Mucosa of gallbladder (tissue), 1 donor: Measurements from ENCODE around the gene E2F7. TPM values are rescaled to one million over a fixed set of nuclear protein-coding genes. Genes with fewer than 3 reads are reported as not detected.

ENCODE experiments used
- DNase-seq: peaks from one replicate; pipeline ENCODE4 v3.0.0-alpha.2; 2020; ENCODE audit warnings: low spot score
- total RNA-seq: library from RNA; stranded (reverse); gene quantifications from one replicate; pipeline ENCODE4 v1.2.1, GENCODE V29; 2021
- donor health status: DM: no; HTN: no; CAD: no.

Gene E2F7
- total RNA-seq, 1 donor from 2014 or later, result 0.55 TPM

- no peak for DNase-seq
Measured at GRCh38 chr12:77016606-77017005, 48.8 kb downstream of the E2F7 start.

- no peak for DNase-seq
Measured at GRCh38 chr12:77013091-77013490, 52.3 kb downstream of the E2F7 start.

GRCh38 chr12:77010691-77011548 is 54.4 kb downstream of the E2F7 start:
- DNase-seq, result peak; percentile 73

GRCh38 chr12:77007476-77007875 is 57.9 kb downstream of the E2F7 start:
- no peak for DNase-seq

- no peak for DNase-seq
Measured at GRCh38 chr12:77005611-77006098, 59.7 kb downstream of the E2F7 start.

GRCh38 chr12:77003914-77004313 is 61.5 kb downstream of the E2F7 start:
- no peak for DNase-seq

GRCh38 chr12:77003246-77003645 is 62.1 kb downstream of the E2F7 start:
- DNase-seq, result no peak

- no peak for DNase-seq
Measured at GRCh38 chr12:77002382-77002781, 63.0 kb downstream of the E2F7 start.

- DNase-seq, result no peak
Measured at GRCh38 chr12:77001276-77001675, 64.1 kb downstream of the E2F7 start.

GRCh38 chr12:76998908-76999556 is 66.3 kb downstream of the E2F7 start:
- DNase-seq, result no peak

- DNase-seq, result no peak
Measured at GRCh38 chr12:76998386-76998785, 67.0 kb downstream of the E2F7 start.

GRCh38 chr12:76997011-76997780 is 68.2 kb downstream of the E2F7 start:
- no peak for DNase-seq

- DNase-seq, result no peak
Measured at GRCh38 chr12:76990716-76991115, 74.7 kb downstream of the E2F7 start.

GRCh38 chr12:76984566-76984965 is 80.8 kb downstream of the E2F7 start:
- DNase-seq, result no peak

GRCh38 chr12:76983420-76983819 is 81.9 kb downstream of the E2F7 start:
- DNase-seq, result no peak

- DNase-seq, result no peak
Measured at GRCh38 chr12:76980196-76980595, 85.2 kb downstream of the E2F7 start.

- no peak for DNase-seq
Measured at GRCh38 chr12:76976777-76977382, 88.5 kb downstream of the E2F7 start.

Other genes starting within 250 kb of the E2F7 start
- gene CSRP2, start 186.6 kb downstream of the E2F7 start, total RNA-seq, result 53.7 TPM